Stimulated activated CD4-positive, alpha-beta T cell treated with anti-CD3 and anti-CD28 coated beads, TNF-alpha, amount 100 ng/mL, for 1 hour (primary cell): ENCODE data around the gene DAB1.

Experiments
- DNase-seq, 3 donors: peaks; one replicate each; pipeline ENCODE4 v3.0.0-alpha.2; 2020; ENCODE audit warnings: low read depth in 3 of 3, low spot score in 1 of 3

Gene DAB1

GRCh38 chr1:57418971-57419370 lies 4.9 kb downstream of the DAB1 start:
- no peak for DNase-seq

GRCh38 chr1:57411262-57411661 lies 12.6 kb downstream of the DAB1 start:
- DNase-seq, result no peak

- no peak for DNase-seq
Observed at GRCh38 chr1:57410508-57410907, 13.4 kb downstream of the DAB1 start.

DNA sequence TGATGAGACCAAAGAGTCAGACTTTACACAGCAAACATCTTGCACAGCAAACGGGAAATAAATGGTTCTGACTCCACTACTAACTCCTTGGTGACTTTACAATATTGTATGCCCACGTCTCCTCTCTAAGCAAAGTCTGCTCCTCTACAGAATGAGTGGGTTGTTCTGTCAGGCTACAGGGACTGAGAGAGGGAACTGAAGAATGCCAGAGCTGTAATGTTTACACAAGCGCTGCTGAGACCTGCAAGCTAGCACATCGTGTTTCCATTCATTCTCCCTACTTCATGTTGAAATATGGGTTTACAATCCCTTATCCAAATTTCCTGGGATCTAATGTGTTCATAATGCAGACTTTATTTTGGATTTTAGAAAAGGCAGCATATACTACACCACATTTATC lies 15.9 kb downstream of the DAB1 start:
- no peak for DNase-seq

DNA sequence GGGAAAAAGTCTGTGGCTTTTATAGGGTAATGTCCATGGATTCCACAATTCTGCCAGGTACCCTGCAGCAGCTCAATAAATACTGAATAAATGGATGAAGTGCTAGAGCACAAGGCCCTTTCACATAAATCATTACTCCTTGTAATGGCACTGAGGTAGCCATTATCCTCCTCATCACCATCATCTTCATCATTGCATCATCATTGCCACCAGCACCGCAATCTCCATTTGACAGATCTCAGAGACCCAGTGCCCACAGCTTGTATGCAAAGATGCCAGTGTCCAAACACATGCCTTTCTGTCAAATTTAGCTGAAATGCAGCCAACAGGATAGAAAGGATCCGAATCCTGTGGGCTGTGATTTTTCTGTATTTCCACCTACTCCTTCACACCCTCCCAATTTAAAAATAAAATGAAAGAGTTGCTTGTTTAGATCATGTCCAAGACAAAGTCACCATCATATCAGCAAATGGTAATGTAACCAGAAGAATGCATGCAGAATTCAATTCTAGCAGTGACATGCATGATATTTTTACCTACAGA lies 17.4 kb downstream of the DAB1 start:
- DNase-seq, result no peak

- DNase-seq, result no peak
Observed at GRCh38 chr1:57404884-57405283, 19.0 kb downstream of the DAB1 start.

- DNase-seq, result no peak
Observed at GRCh38 chr1:57403201-57403600, 20.7 kb downstream of the DAB1 start.

- DNase-seq, result no peak
Observed at GRCh38 chr1:57401671-57402070, 22.2 kb downstream of the DAB1 start.

GRCh38 chr1:57400048-57400447 lies 23.8 kb downstream of the DAB1 start:
- no peak for DNase-seq

- no peak for DNase-seq
Observed at GRCh38 chr1:57393058-57393584, 30.7 kb downstream of the DAB1 start.

GRCh38 chr1:57385336-57385735 lies 38.5 kb downstream of the DAB1 start:
- DNase-seq, result no peak

GRCh38 chr1:57384901-57385300 lies 39.0 kb downstream of the DAB1 start:
- no peak for DNase-seq

- DNase-seq, result no peak
Observed at GRCh38 chr1:57384284-57384683, 39.6 kb downstream of the DAB1 start.

DNA sequence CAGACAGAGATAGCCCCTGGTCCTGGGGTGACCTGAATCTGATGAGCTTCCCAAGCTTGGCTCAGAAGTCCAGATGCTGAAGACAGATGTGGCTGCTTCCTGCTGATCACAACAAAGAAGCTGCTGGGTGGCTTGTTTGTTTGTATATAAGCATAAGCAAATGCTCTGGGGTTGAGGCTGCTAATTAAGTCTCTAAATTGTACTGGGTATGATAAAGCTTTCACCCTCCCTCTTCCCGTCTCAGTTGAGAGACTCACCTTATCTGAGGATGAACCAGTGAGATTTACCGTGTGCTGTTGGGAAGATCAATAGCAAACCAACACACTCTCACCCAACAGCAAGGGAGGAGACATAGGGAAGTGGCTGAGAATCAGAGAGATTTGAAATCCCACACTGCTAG lies 42.0 kb downstream of the DAB1 start:
- DNase-seq, result no peak

DNA sequence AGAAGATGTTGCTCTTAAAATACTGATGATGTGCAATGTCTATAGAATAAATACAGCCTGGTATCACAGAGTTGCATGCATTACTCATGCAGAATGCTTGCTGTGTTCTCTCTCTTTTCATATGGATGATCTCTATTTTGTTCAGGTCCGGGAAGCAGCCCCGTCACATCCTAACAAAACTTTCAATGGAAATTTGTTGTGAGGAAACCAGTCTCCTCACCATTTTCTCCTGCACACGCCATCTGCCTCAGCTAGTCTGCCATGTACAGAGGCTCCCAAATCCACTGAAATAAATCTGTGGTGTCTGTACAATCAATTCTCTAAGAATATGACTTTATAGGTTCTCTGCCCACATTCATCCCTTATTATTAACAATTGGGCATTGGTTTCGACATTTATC lies 42.4 kb downstream of the DAB1 start:
- no peak for DNase-seq

- DNase-seq, result no peak
Observed at GRCh38 chr1:57380923-57381322, 42.9 kb downstream of the DAB1 start.

DNA sequence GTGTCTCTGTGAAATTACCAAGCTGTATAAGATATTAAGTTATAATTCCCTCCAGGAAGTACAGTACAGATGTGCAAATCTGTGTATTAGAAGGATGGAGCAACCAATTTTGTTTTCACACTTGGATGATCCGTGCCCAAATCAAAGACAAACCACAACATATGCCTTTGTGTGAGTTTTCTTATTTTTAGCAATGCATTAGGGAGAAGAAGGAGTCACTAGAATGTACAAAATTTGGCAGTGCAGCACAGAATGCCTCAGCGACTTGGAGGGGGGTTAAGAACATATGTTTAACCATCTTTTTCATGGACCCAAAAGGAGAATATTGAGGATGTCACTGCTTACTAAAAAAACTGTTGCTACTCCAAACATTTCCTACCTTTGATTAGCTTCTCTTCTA lies 45.3 kb downstream of the DAB1 start:
- no peak for DNase-seq

GRCh38 chr1:57377339-57378139 lies 46.3 kb downstream of the DAB1 start:
- no peak for DNase-seq

- no peak for DNase-seq
Observed at GRCh38 chr1:57376041-57376440, 47.8 kb downstream of the DAB1 start.

DNA sequence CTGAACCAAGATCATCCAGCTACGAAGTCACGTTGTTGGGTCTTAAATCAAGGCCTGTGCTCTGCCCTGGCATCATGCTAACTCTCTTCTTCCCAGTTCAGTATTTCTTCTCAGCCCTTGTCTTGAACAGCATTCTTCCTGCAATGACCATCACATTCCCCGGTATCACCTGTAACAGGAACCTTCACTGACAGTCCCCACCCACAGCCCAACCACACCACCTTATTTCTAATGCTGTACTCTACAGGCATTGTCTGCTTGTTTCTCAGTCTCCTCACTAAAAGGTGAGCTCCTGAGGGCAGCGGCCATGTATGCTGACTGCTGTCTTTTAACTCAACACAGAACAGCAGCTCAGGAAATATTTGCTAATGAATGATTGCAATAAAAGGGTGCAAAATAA lies 54.0 kb downstream of the DAB1 start:
- DNase-seq, result no peak

GRCh38 chr1:57367945-57368344 lies 55.9 kb downstream of the DAB1 start:
- no peak for DNase-seq

DNA sequence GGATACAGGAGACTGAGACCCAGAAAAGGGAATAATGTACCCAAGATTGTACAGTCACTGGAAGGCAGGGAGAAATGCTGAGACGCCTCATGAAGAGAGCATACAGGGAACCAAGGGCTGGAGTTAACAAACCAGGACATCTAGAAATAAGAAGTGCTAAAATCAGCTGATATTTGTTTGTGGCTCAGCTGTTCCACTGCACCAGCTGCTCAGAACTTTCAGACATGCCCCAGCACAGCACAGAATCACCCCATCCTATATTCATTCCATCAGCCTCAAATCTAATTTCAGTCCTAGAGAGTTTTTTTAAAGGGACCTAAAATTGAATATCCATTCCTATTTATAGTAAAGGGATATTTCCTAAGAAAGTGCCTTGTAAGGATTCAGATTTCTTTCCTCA lies 60.2 kb downstream of the DAB1 start:
- no peak for DNase-seq

- no peak for DNase-seq
Observed at GRCh38 chr1:57363165-57363564, 60.7 kb downstream of the DAB1 start.
